Measurements from ENCODE around the gene MYOCD. TPM values are rescaled to one million over a fixed set of nuclear protein-coding genes. Genes with fewer than 3 reads are reported as not detected.

The MYOCD gene
- total RNA-seq, 2 experiments from 2014 or later: not detected

- H3K36me3 Mint-ChIP-seq (ENCODE audit: low read depth): no peaks in the 10 kb centered on the region
- no peak overlapping the region for H3K27ac Mint-ChIP-seq
- ATAC-seq (no peak), DNase-seq (no peak)
- ChIA-PET CTCF (no interaction called here), POLR2A (no interaction called here)
- H3K9me3 Mint-ChIP-seq (ENCODE audit: low read depth): no peaks in the 10 kb centered on the region
- no peak overlapping the region for H3K4me3 Mint-ChIP-seq
- intact Hi-C loops (cut with DNase I, micrococcal nuclease): no loop called here
- H3K27me3 Mint-ChIP-seq: no peaks in the 10 kb centered on the region
- H3K4me1 Mint-ChIP-seq: no peaks in the 10 kb centered on the region
Observed at GRCh38 chr17:12680993-12681392, 15.3 kb downstream of the MYOCD start.

DNA sequence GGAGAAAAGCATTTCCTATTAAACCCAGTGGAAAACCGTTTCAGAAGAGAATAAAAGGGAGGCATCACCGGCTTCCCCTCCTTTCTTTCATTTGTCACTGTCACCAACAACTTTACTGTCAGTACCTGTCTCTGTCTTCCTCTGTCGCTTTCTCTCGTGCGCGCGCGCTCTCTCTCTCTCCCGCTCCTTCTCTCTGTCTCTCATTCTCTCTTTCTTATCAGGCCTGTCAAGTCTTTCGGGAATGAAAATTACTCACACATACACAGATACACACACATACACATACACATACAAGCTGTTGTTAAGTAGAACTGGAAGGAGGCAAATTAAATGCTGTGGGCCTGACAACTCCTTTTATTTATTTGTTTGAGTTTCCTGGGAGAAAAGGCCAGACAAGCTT lies 17.6 kb downstream of the MYOCD start:
- H3K27me3 Mint-ChIP-seq: no peaks in the 10 kb centered on the region
- DNase-seq (no peak), ATAC-seq (no peak)
- H3K4me3 Mint-ChIP-seq: no peak overlapping the region
- H3K9me3 Mint-ChIP-seq (ENCODE audit: low read depth): no peaks in the 10 kb centered on the region
- H3K27ac Mint-ChIP-seq: no peak overlapping the region
- POLR2A ChIA-PET: no interaction called here
- H3K4me1 Mint-ChIP-seq: no peaks in the 10 kb centered on the region
- intact Hi-C loops (cut with DNase I, micrococcal nuclease): no loop called here
- H3K36me3 Mint-ChIP-seq (ENCODE audit: low read depth): no peaks in the 10 kb centered on the region
- CTCF ChIA-PET: no interaction called here

- Mint-ChIP-seq H3K27ac (no peak overlapping the region), H3K4me1 (no peaks in the 10 kb centered on the region), H3K9me3 (ENCODE audit: low read depth) (peaks cover 3% of the 10 kb centered on the region), H3K27me3 (no peaks in the 10 kb centered on the region), H3K36me3 (ENCODE audit: low read depth) (no peaks in the 10 kb centered on the region), H3K4me3 (no peak overlapping the region)
- CTCF ChIA-PET: no interaction called here
- POLR2A ChIA-PET: no interaction called here
- no peak for ATAC-seq
- intact Hi-C loops (cut with DNase I, micrococcal nuclease): no loop called here
- DNase-seq: no peak
Observed at GRCh38 chr17:12686486-12686885, 20.8 kb downstream of the MYOCD start.

DNA sequence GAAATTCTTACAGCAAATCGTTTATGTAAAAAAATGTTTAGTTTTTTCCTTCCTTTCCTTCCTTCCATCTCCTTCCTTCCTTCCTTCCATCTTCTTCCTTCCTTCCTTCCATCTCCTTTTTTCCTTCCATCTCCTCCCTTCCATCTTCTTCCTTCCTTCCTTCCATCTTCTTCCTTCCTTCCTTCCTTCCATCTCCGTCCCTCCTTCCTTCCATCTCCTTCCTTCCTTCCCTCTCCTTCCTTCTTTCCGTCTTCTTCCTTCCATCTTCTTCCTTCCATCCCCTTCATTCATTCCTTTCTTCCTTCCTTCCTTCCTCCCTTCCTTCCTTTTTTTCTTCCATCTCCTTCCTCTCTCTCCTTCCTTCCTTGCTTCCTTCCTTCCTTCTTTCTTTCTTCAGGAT lies 22.7 kb downstream of the MYOCD start:
- H3K4me1 Mint-ChIP-seq: no peaks in the 10 kb centered on the region
- no peaks in the 10 kb centered on the region for H3K36me3 Mint-ChIP-seq (ENCODE audit: low read depth)

GRCh38 chr17:12691173-12691572 lies 25.5 kb downstream of the MYOCD start:
- CTCF ChIA-PET: interaction anchor here (0.9 kb wide), 1 partner anchor 15 kb away, joined by 3 read pairs; no protein-coding TSS in a partner anchor
- H3K36me3 Mint-ChIP-seq (ENCODE audit: low read depth): no peaks in the 10 kb centered on the region
- peaks cover 4% of the 10 kb centered on the region for H3K9me3 Mint-ChIP-seq (ENCODE audit: low read depth)
- ATAC-seq (no peak), DNase-seq (no peak)
- no peak overlapping the region for H3K4me3 Mint-ChIP-seq
- H3K27ac Mint-ChIP-seq: no peak overlapping the region
- no peaks in the 10 kb centered on the region for H3K4me1 Mint-ChIP-seq
- intact Hi-C loops (cut with DNase I, micrococcal nuclease): no loop called here
- H3K27me3 Mint-ChIP-seq: no peaks in the 10 kb centered on the region
- POLR2A ChIA-PET: no interaction called here

More for the DNA sequence above, 22.7 kb downstream of the MYOCD start:
- no peak overlapping the region for H3K4me3 Mint-ChIP-seq
- intact Hi-C loops (cut with DNase I, micrococcal nuclease): no loop called here
- H3K27ac Mint-ChIP-seq: no peak overlapping the region
- no peak for DNase-seq
- POLR2A ChIA-PET: no interaction called here
- ATAC-seq: no peak
- peaks cover 4% of the 10 kb centered on the region for H3K9me3 Mint-ChIP-seq (ENCODE audit: low read depth)
- CTCF ChIA-PET: no interaction called here
- no peaks in the 10 kb centered on the region for H3K27me3 Mint-ChIP-seq

DNA sequence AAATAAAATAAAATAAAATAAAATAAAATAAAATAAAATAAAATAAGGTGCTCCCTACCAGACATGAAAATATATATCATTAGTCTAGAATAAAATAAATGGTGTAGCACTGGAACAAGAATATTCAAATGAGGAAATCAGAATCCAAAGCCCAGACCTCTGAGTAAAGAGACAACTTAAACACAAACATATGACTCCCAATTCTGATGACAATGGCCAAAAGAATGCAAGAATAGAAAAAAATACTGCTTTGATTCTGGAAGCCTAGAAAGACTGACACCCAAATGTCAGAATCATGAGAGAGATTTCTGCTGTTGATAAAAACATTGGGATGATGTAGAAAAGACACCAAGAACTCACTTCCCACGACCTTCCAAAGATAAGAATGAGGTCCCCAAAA lies 27.9 kb downstream of the MYOCD start:
- H3K4me3 Mint-ChIP-seq: no peak overlapping the region
- no peak overlapping the region for H3K27ac Mint-ChIP-seq
- CTCF ChIA-PET: interaction anchor here (0.6 to 0.8 kb wide), 2 partner anchors 1515 to 1956 kb away, joined by 3 read pairs; no protein-coding TSS in a partner anchor
- intact Hi-C loops (cut with DNase I, micrococcal nuclease): no loop called here
- peaks cover 8% of the 10 kb centered on the region for H3K9me3 Mint-ChIP-seq (ENCODE audit: low read depth)
- DNase-seq (no peak), ATAC-seq (no peak)
- no peaks in the 10 kb centered on the region for H3K27me3 Mint-ChIP-seq
- POLR2A ChIA-PET: no interaction called here
- H3K36me3 Mint-ChIP-seq (ENCODE audit: low read depth): no peaks in the 10 kb centered on the region
- H3K4me1 Mint-ChIP-seq: no peaks in the 10 kb centered on the region

GRCh38 chr17:12706070-12706469 lies 40.4 kb downstream of the MYOCD start:
- H3K27me3 Mint-ChIP-seq: peaks cover 3% of the 10 kb centered on the region
- ChIA-PET POLR2A (no interaction called here), CTCF (no interaction called here)
- no peak for DNase-seq
- intact Hi-C loops (cut with DNase I, micrococcal nuclease): no loop called here
- H3K4me3 Mint-ChIP-seq: no peak overlapping the region
- H3K9me3 Mint-ChIP-seq (ENCODE audit: low read depth): peaks cover 5% of the 10 kb centered on the region
- no peaks in the 10 kb centered on the region for H3K36me3 Mint-ChIP-seq (ENCODE audit: low read depth)
- H3K27ac Mint-ChIP-seq: no peak overlapping the region
- ATAC-seq: no peak
- H3K4me1 Mint-ChIP-seq: no peaks in the 10 kb centered on the region

DNA sequence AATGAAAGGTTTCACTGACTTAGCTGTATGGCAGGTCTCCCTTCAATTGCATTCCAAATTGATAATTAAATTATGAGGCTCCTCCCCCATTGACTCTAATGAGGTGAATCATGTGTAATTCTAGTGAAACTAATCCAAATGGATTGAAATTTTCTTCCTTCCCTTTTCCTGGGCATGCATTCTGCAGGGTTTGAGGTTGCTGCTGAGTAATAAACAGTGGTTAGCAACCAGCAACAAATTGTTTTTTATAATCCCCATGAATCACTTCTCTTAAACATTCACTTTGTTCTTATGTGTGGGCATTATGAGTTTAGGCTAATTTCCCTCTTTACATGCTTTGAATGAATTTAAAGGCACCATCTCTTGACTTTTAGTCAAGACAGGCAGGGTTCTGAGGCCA lies 43.4 kb downstream of the MYOCD start:
- H3K9me3 Mint-ChIP-seq (ENCODE audit: low read depth): peaks cover 5% of the 10 kb centered on the region
- CTCF ChIA-PET: no interaction called here
- intact Hi-C loops (cut with DNase I, micrococcal nuclease): no loop called here

DNA sequence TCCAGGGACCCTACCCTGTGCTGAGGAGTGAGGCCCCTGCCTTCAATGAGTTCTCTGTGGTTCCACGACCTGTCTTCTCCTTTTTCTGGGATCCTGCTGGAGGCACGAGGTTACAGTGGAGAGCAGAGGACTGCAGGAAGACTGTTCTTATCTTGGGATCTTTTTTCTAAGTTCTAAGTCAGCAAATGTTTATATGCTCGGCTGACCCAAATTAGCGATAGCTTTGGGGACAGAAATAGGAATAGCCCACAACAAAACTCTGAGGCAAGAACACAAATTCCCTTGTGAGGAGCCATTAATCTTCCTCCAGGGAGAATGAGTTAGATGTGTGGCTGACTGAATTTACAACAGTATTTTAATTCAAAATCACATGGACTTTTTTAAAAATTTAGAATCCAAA lies 46.7 kb downstream of the MYOCD start:
- H3K36me3 Mint-ChIP-seq (ENCODE audit: low read depth): no peaks in the 10 kb centered on the region
- DNase-seq (no peak), ATAC-seq (no peak)
- POLR2A ChIA-PET: no interaction called here
- H3K4me3 Mint-ChIP-seq: no peak overlapping the region
- intact Hi-C loops (cut with DNase I, micrococcal nuclease): no loop called here
- H3K9me3 Mint-ChIP-seq (ENCODE audit: low read depth): peaks cover 2% of the 10 kb centered on the region
- no peaks in the 10 kb centered on the region for H3K27me3 Mint-ChIP-seq
- no peak overlapping the region for H3K27ac Mint-ChIP-seq
- CTCF ChIA-PET: no interaction called here
- H3K4me1 Mint-ChIP-seq: no peaks in the 10 kb centered on the region

More for the DNA sequence above, 43.4 kb downstream of the MYOCD start:
- Mint-ChIP-seq H3K27ac (no peak overlapping the region), H3K27me3 (peaks cover 3% of the 10 kb centered on the region), H3K4me3 (no peak overlapping the region), H3K4me1 (no peaks in the 10 kb centered on the region), H3K36me3 (ENCODE audit: low read depth) (no peaks in the 10 kb centered on the region)
- DNase-seq (no peak), ATAC-seq (no peak)
- POLR2A ChIA-PET: no interaction called here

DNA sequence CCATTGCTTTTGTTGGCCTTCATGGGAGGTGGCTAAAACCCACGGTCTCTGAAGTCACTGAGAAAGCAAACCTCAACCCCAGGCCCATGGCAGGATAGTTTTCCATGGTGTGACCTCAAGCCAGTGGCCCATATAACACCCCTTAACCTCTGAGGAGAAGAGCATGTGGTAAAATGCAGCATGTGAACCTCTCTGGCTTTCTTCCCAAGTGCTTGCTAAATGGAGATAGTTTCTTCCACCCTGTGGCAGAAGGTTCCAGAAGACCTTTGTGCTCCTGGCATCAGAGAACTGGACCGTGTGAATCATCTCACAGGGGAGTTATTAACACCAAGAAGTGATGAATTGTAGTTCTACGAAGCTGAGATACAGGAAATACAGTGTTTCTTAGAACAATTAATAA lies 47.3 kb downstream of the MYOCD start:
- no peaks in the 10 kb centered on the region for H3K4me1 Mint-ChIP-seq
- POLR2A ChIA-PET: no interaction called here
- intact Hi-C loops (cut with DNase I, micrococcal nuclease): no loop called here
- peaks cover 1% of the 10 kb centered on the region for H3K9me3 Mint-ChIP-seq (ENCODE audit: low read depth)
- no peaks in the 10 kb centered on the region for H3K27me3 Mint-ChIP-seq
- ATAC-seq: no peak
- no peak overlapping the region for H3K27ac Mint-ChIP-seq
- no peak overlapping the region for H3K4me3 Mint-ChIP-seq
- DNase-seq: no peak
- CTCF ChIA-PET: no interaction called here
- no peaks in the 10 kb centered on the region for H3K36me3 Mint-ChIP-seq (ENCODE audit: low read depth)

- Mint-ChIP-seq H3K27ac (no peak overlapping the region), H3K27me3 (no peaks in the 10 kb centered on the region), H3K4me1 (no peaks in the 10 kb centered on the region), H3K4me3 (no peak overlapping the region), H3K36me3 (ENCODE audit: low read depth) (no peaks in the 10 kb centered on the region), H3K9me3 (ENCODE audit: low read depth) (no peaks in the 10 kb centered on the region)
- DNase-seq (no peak), ATAC-seq (no peak)
- ChIA-PET CTCF (interaction anchor here (1.5 kb wide), 1 partner anchor 8 kb away, joined by 4 read pairs; no protein-coding TSS in a partner anchor), POLR2A (no interaction called here)
- intact Hi-C loops (cut with DNase I, micrococcal nuclease): loop anchor here in 1 of 2 experiments (5.0 kb wide), 1 partner anchor 53 kb away; the partner anchor contains the start of gene MYOCD
Observed at GRCh38 chr17:12719948-12720347, 54.3 kb downstream of the MYOCD start.

GRCh38 chr17:12721581-12721980 lies 55.9 kb downstream of the MYOCD start:
- Mint-ChIP-seq H3K27ac (no peak overlapping the region), H3K4me1 (no peaks in the 10 kb centered on the region), H3K4me3 (no peak overlapping the region), H3K9me3 (ENCODE audit: low read depth) (no peaks in the 10 kb centered on the region), H3K36me3 (ENCODE audit: low read depth) (no peaks in the 10 kb centered on the region), H3K27me3 (no peaks in the 10 kb centered on the region)
- no peak for ATAC-seq
- no peak for DNase-seq
- ChIA-PET CTCF (no interaction called here), POLR2A (no interaction called here)
- intact Hi-C loops (cut with DNase I, micrococcal nuclease): no loop called here

DNA sequence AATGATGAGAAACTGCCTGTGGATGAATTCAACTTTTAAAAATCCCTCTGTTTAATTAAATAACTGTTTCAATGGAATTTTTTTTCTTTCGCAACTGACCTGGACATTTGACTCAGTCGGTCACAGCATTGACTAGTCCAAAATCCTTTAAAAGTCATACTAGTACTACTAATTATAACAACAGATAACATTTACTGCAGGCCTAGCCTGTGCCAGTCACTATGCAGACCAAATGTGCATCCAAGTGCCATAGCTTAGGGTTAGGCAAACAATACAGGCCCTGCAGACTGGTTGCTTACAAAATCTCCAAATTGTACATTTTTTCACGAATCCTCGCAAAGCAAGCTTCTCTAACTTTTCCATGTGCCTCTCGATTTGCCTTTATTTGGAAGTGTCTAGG lies 56.6 kb downstream of the MYOCD start:
- intact Hi-C loops (cut with DNase I, micrococcal nuclease): no loop called here
- Mint-ChIP-seq H3K4me3 (no peak overlapping the region), H3K4me1 (no peaks in the 10 kb centered on the region), H3K9me3 (ENCODE audit: low read depth) (no peaks in the 10 kb centered on the region), H3K36me3 (ENCODE audit: low read depth) (no peaks in the 10 kb centered on the region), H3K27me3 (no peaks in the 10 kb centered on the region), H3K27ac (no peak overlapping the region)
- CTCF ChIA-PET: no interaction called here
- ATAC-seq (no peak), DNase-seq (no peak)
- POLR2A ChIA-PET: no interaction called here
